Activated CD4-positive, alpha-beta T cell treated with anti-CD3 and anti-CD28 coated beads, Interleukin-2, amount 10 ng/mL, durations not matched to agents 7 days and 5 days (primary cell): ENCODE data around the gene HP1BP3. TPM values are rescaled to one million over a fixed set of nuclear protein-coding genes. Genes with fewer than 3 reads are reported as not detected.

Experiments used
- CTCF ChIA-PET: fragments of 350-600 bp; sonication (Branson Sonifier 250); formaldehyde crosslinking; loops from one replicate; lab custom pipeline; 2021; ENCODE audit warnings: antibody characterized with exemption; lab: Charles Lee
- POLR2A ChIA-PET: fragments of 350-600 bp; sonication (Branson Sonifier 250); formaldehyde crosslinking; loops from one replicate; lab custom pipeline; 2021; ENCODE audit warnings: antibody characterized with exemption; lab: Charles Lee
- DNase-seq: peaks from one replicate; pipeline ENCODE4 v3.0.0-alpha.2; 2020
- H3K27ac Mint-ChIP-seq: one replicate; pipeline ENCODE4 v1.8.0; 2021; ENCODE audit warnings: mild to moderate bottlenecking, moderate library complexity, mixed read lengths
- H3K27me3 Mint-ChIP-seq: one replicate; pipeline ENCODE4 v1.8.0; 2021; ENCODE audit warnings: mixed read lengths
- H3K36me3 Mint-ChIP-seq: one replicate; pipeline ENCODE4 v1.8.0; 2021; ENCODE audit warnings: low read depth, mixed read lengths
- H3K4me1 Mint-ChIP-seq: one replicate; pipeline ENCODE4 v1.8.0; 2021; ENCODE audit warnings: mixed read lengths
- H3K4me3 Mint-ChIP-seq: one replicate; pipeline ENCODE4 v1.8.0; 2021; ENCODE audit warnings: mild to moderate bottlenecking, moderate library complexity, mixed read lengths
- H3K9me3 Mint-ChIP-seq: one replicate; pipeline ENCODE4 v1.8.0; 2021; ENCODE audit warnings: mixed read lengths
- total RNA-seq, 2 experiments: library from RNA; stranded (reverse); gene quantifications; one replicate each; pipeline ENCODE4 v1.2.3, GENCODE V29; 2021

Gene HP1BP3
- total RNA-seq, 2 experiments from 2014 or later, result 369 to 407 TPM

- Mint-ChIP-seq H3K27ac (no peak overlapping the region), H3K27me3 (peaks cover 1% of the 10 kb centered on the region), H3K36me3 (no peaks in the 10 kb centered on the region), H3K9me3 (no peaks in the 10 kb centered on the region), H3K4me3 (no peak overlapping the region), H3K4me1 (peaks cover 4% of the 10 kb centered on the region)
- DNase-seq, result no peak
- CTCF ChIA-PET, result no interaction called here
- POLR2A ChIA-PET, result no interaction called here
These were observed 85.7 kb downstream of the HP1BP3 start for GRCh38 chr1:20701446-20701845.

GRCh38 chr1:20700636-20701215, 86.4 kb downstream of the HP1BP3 start:
- Mint-ChIP-seq H3K36me3 (no peaks in the 10 kb centered on the region), H3K9me3 (no peaks in the 10 kb centered on the region), H3K4me3 (no peak overlapping the region), H3K4me1 (peaks cover 8% of the 10 kb centered on the region), H3K27ac (no peak overlapping the region), H3K27me3 (peaks cover 3% of the 10 kb centered on the region)
- ChIA-PET POLR2A (no interaction called here), CTCF (no interaction called here)
- no peak for DNase-seq

- CTCF ChIA-PET, result interaction anchor here (0.7 to 1.8 kb wide), 3 partner anchors 18 to 496 kb away, joined by 3 to 6 read pairs (median 3); partner anchors contain the start of gene KIF17
- H3K27ac Mint-ChIP-seq, result no peak overlapping the region
- no peaks in the 10 kb centered on the region for H3K36me3 Mint-ChIP-seq
- no peak overlapping the region for H3K4me3 Mint-ChIP-seq
- peaks cover 7% of the 10 kb centered on the region for H3K27me3 Mint-ChIP-seq
- H3K9me3 Mint-ChIP-seq, result no peaks in the 10 kb centered on the region
- peaks cover 8% of the 10 kb centered on the region for H3K4me1 Mint-ChIP-seq
- DNase-seq, result no peak
- POLR2A ChIA-PET, result no interaction called here
These were observed 87.5 kb downstream of the HP1BP3 start for GRCh38 chr1:20699558-20699957.

- Mint-ChIP-seq H3K4me3 (no peak overlapping the region), H3K27ac (no peak overlapping the region), H3K4me1 (peaks cover 8% of the 10 kb centered on the region), H3K36me3 (no peaks in the 10 kb centered on the region), H3K27me3 (peaks cover 11% of the 10 kb centered on the region), H3K9me3 (no peaks in the 10 kb centered on the region)
- CTCF ChIA-PET, result interaction anchor here (0.6 to 2.7 kb wide), 8 partner anchors 9 to 982 kb away, joined by 3 to 19 read pairs (median 4); partner anchors contain the start of gene KIF17
- DNase-seq, result no peak
- POLR2A ChIA-PET, result no interaction called here
These were observed 88.8 kb downstream of the HP1BP3 start for GRCh38 chr1:20698195-20698910.

GRCh38 chr1:20697563-20697962, 89.5 kb downstream of the HP1BP3 start:
- CTCF ChIA-PET, result interaction anchor here (1.0 to 2.7 kb wide), 11 partner anchors 8 to 671 kb away, joined by 3 to 19 read pairs (median 5); partner anchors contain the start of gene DDOST
- POLR2A ChIA-PET, result no interaction called here
- Mint-ChIP-seq H3K9me3 (no peaks in the 10 kb centered on the region), H3K4me1 (peaks cover 8% of the 10 kb centered on the region), H3K27me3 (peaks cover 11% of the 10 kb centered on the region), H3K27ac (no peak overlapping the region), H3K36me3 (no peaks in the 10 kb centered on the region), H3K4me3 (no peak overlapping the region)
- no peak for DNase-seq

GRCh38 chr1:20696397-20697333, 90.4 kb downstream of the HP1BP3 start:
- H3K36me3 Mint-ChIP-seq, result no peaks in the 10 kb centered on the region
- H3K9me3 Mint-ChIP-seq, result no peaks in the 10 kb centered on the region
- H3K4me1 Mint-ChIP-seq, result peaks cover 8% of the 10 kb centered on the region
- CTCF ChIA-PET, result interaction anchor here (0.7 to 2.7 kb wide), 20 partner anchors 9 to 672 kb away, joined by 3 to 19 read pairs (median 4); partner anchors contain the start of gene DDOST
- POLR2A ChIA-PET, result no interaction called here
- H3K4me3 Mint-ChIP-seq, result peak overlapping the region; percentile 84
- peak; percentile 78 for DNase-seq
- peak overlapping the region; percentile 80 for H3K27ac Mint-ChIP-seq
- peaks cover 11% of the 10 kb centered on the region for H3K27me3 Mint-ChIP-seq

GRCh38 chr1:20695515-20695914, 91.6 kb downstream of the HP1BP3 start:
- CTCF ChIA-PET, result interaction anchor here (0.5 to 2.7 kb wide), 5 partner anchors 8 to 522 kb away, joined by 3 to 14 read pairs (median 4); no protein-coding TSS in a partner anchor
- no peak overlapping the region for H3K27ac Mint-ChIP-seq
- peaks cover 8% of the 10 kb centered on the region for H3K4me1 Mint-ChIP-seq
- DNase-seq, result no peak
- H3K27me3 Mint-ChIP-seq, result peaks cover 11% of the 10 kb centered on the region
- no peaks in the 10 kb centered on the region for H3K9me3 Mint-ChIP-seq
- no peaks in the 10 kb centered on the region for H3K36me3 Mint-ChIP-seq
- POLR2A ChIA-PET, result no interaction called here
- H3K4me3 Mint-ChIP-seq, result no peak overlapping the region

- no peak overlapping the region for H3K27ac Mint-ChIP-seq
- POLR2A ChIA-PET, result no interaction called here
- CTCF ChIA-PET, result interaction anchor here (0.6 to 0.7 kb wide), 2 partner anchors 11 to 289 kb away, joined by 3 read pairs; no protein-coding TSS in a partner anchor
- DNase-seq, result no peak
- no peaks in the 10 kb centered on the region for H3K9me3 Mint-ChIP-seq
- peaks cover 10% of the 10 kb centered on the region for H3K27me3 Mint-ChIP-seq
- H3K36me3 Mint-ChIP-seq, result no peaks in the 10 kb centered on the region
- no peak overlapping the region for H3K4me3 Mint-ChIP-seq
- peaks cover 8% of the 10 kb centered on the region for H3K4me1 Mint-ChIP-seq
These were observed 93.5 kb downstream of the HP1BP3 start for GRCh38 chr1:20693623-20694022.

Other genes starting within 250 kb of the HP1BP3 start
- not detected for gene FAM43B, start 234.7 kb downstream of the HP1BP3 start, total RNA-seq
- gene CDA, start 198.2 kb downstream of the HP1BP3 start, total RNA-seq, result not detected
- 1 to 10 TPM; 3.1 to 4.1 TPM for gene PINK1, start 153.8 kb downstream of the HP1BP3 start, total RNA-seq
- gene DDOST, start 125.9 kb downstream of the HP1BP3 start, total RNA-seq, result 100 to 1,000 TPM; 145 to 152 TPM
- gene KIF17, start 69.3 kb downstream of the HP1BP3 start, total RNA-seq, result not detected
- gene SH2D5, start 54.6 kb downstream of the HP1BP3 start, total RNA-seq, result not detected